ENCODE data around the gene HSF5. TPM values are rescaled to one million over a fixed set of nuclear protein-coding genes. Genes with fewer than 3 reads are reported as not detected.

Gene HSF5
- total RNA-seq, 4 donors from 2014 or later, result not detected

GRCh38 chr17:58402679-58403078, 85.5 kb downstream of the HSF5 start:
- no peak for DNase-seq
- no peaks in the 10 kb centered on the region for H3K27me3 ChIP-seq
- H3K4me1 ChIP-seq, result no peaks in the 10 kb centered on the region
- in situ Hi-C loops (cut with MboI; ENCODE audit: low sequenced_read_pairs in 4 of 4), result loop anchor here in 1 of 4 donors (25.0 kb wide), 1 partner anchor 90 kb away; no protein-coding TSS in a partner anchor
- TF ChIP-seq CTCF (IDR thresholded peaks at IDR 0.05 in 4 of 5, conservative IDR thresholded peaks at IDR 0.05 in 1 of 5), result no peak
- TF ChIP-seq POLR2A (IDR thresholded peaks at IDR 0.05), result no peak
- intact Hi-C loops (cut with DNase I; ENCODE audit: low total_unique reads), result no loop called here
- no peak for ATAC-seq
- no peak overlapping the region for H3K27ac ChIP-seq
- H3K4me3 ChIP-seq, result no peak overlapping the region
- H3K9me3 ChIP-seq, result no peaks in the 10 kb centered on the region
- no peaks in the 10 kb centered on the region for H3K36me3 ChIP-seq

- no peaks in the 10 kb centered on the region for H3K27me3 ChIP-seq
- DNase-seq, result no peak
- H3K4me1 ChIP-seq, result no peaks in the 10 kb centered on the region
- no peak for ATAC-seq
- H3K9me3 ChIP-seq, result no peaks in the 10 kb centered on the region
- H3K27ac ChIP-seq, result no peak overlapping the region
- H3K36me3 ChIP-seq, result no peaks in the 10 kb centered on the region
- no peak for TF ChIP-seq CTCF (IDR thresholded peaks at IDR 0.05 in 4 of 5, conservative IDR thresholded peaks at IDR 0.05 in 1 of 5)
- TF ChIP-seq POLR2A (IDR thresholded peaks at IDR 0.05), result no peak
- intact Hi-C loops (cut with DNase I; ENCODE audit: low total_unique reads), result no loop called here
- no peak overlapping the region for H3K4me3 ChIP-seq
- in situ Hi-C loops (cut with MboI; ENCODE audit: low sequenced_read_pairs in 4 of 4), result loop anchor here in 1 of 4 donors (25.0 kb wide), 1 partner anchor 90 kb away; no protein-coding TSS in a partner anchor
Measured at GRCh38 chr17:58402047-58402446, 86.2 kb downstream of the HSF5 start.

- Histone ChIP-seq H3K4me1 (no peaks in the 10 kb centered on the region), H3K9me3 (no peaks in the 10 kb centered on the region), H3K27ac (no peak overlapping the region), H3K4me3 (no peak overlapping the region), H3K36me3 (no peaks in the 10 kb centered on the region), H3K27me3 (no peaks in the 10 kb centered on the region)
- TF ChIP-seq CTCF (IDR thresholded peaks at IDR 0.05 in 4 of 5, conservative IDR thresholded peaks at IDR 0.05 in 1 of 5), result no peak
- TF ChIP-seq POLR2A (IDR thresholded peaks at IDR 0.05), result no peak
- DNase-seq, result no peak
- in situ Hi-C loops (cut with MboI; ENCODE audit: low sequenced_read_pairs in 4 of 4), result loop anchor here in 1 of 4 donors (25.0 kb wide), 1 partner anchor 89 kb away; no protein-coding TSS in a partner anchor
- intact Hi-C loops (cut with DNase I; ENCODE audit: low total_unique reads), result no loop called here
- ATAC-seq, result no peak
Measured at GRCh38 chr17:58401287-58401686, 86.9 kb downstream of the HSF5 start.

GRCh38 chr17:58400826-58401225, 87.4 kb downstream of the HSF5 start:
- no peak for TF ChIP-seq CTCF (IDR thresholded peaks at IDR 0.05 in 4 of 5, conservative IDR thresholded peaks at IDR 0.05 in 1 of 5)
- TF ChIP-seq POLR2A (IDR thresholded peaks at IDR 0.05), result no peak
- Histone ChIP-seq H3K27ac (no peak overlapping the region), H3K4me3 (no peak overlapping the region), H3K36me3 (no peaks in the 10 kb centered on the region), H3K27me3 (no peaks in the 10 kb centered on the region), H3K4me1 (no peaks in the 10 kb centered on the region), H3K9me3 (no peaks in the 10 kb centered on the region)
- intact Hi-C loops (cut with DNase I; ENCODE audit: low total_unique reads) (no loop called here), in situ Hi-C loops (cut with MboI; ENCODE audit: low sequenced_read_pairs in 4 of 4) (loop anchor here in 1 of 4 donors (25.0 kb wide), 1 partner anchor 89 kb away; no protein-coding TSS in a partner anchor)
- DNase-seq (no peak), ATAC-seq (no peak)

- no peak overlapping the region for H3K4me3 ChIP-seq
- no peak for TF ChIP-seq POLR2A (IDR thresholded peaks at IDR 0.05)
- no peak for TF ChIP-seq CTCF (IDR thresholded peaks at IDR 0.05 in 4 of 5, conservative IDR thresholded peaks at IDR 0.05 in 1 of 5)
- H3K27me3 ChIP-seq, result no peaks in the 10 kb centered on the region
- in situ Hi-C loops (cut with MboI; ENCODE audit: low sequenced_read_pairs in 4 of 4), result loop anchor here in 1 of 4 donors (25.0 kb wide), 1 partner anchor 88 kb away; no protein-coding TSS in a partner anchor
- H3K4me1 ChIP-seq, result no peaks in the 10 kb centered on the region
- intact Hi-C loops (cut with DNase I; ENCODE audit: low total_unique reads), result no loop called here
- ATAC-seq (no peak), DNase-seq (no peak)
- H3K9me3 ChIP-seq, result no peaks in the 10 kb centered on the region
- H3K27ac ChIP-seq, result no peak overlapping the region
- no peaks in the 10 kb centered on the region for H3K36me3 ChIP-seq
Measured at GRCh38 chr17:58399974-58400373, 88.2 kb downstream of the HSF5 start.
